ENCODE data around the gene NDN. TPM values are rescaled to one million over a fixed set of nuclear protein-coding genes. Genes with fewer than 3 reads are reported as not detected.

Gene NDN
- polyA plus RNA-seq, 1 donor from 2014 or later = 517 TPM

- no peaks in the 10 kb centered on the region for H3K27me3 ChIP-seq (ENCODE audit: insufficient read depth, low read depth, low read length)
- H3K9ac ChIP-seq (ENCODE audit: low read length) = no peak overlapping the region
- H3K27ac ChIP-seq (ENCODE audit: low read length) = no peak overlapping the region
- no peak overlapping the region for H2AFZ ChIP-seq (ENCODE audit: low read depth, low read length)
- H4K20me1 ChIP-seq (ENCODE audit: insufficient read depth) = no peaks in the 10 kb centered on the region
- H3K4me3 ChIP-seq (ENCODE audit: low read length) = no peak overlapping the region
- H3K36me3 ChIP-seq (ENCODE audit: insufficient read depth, low read length) = no peaks in the 10 kb centered on the region
- H3K4me2 ChIP-seq (ENCODE audit: low read length) = no peak overlapping the region
- no peaks in the 10 kb centered on the region for H3K9me2 ChIP-seq (ENCODE audit: insufficient read depth, low read length)
- TF ChIP-seq EZH2 (IDR thresholded peaks at IDR 0.05; ENCODE audit: borderline replicate concordance, insufficient read depth, low read length, poor library complexity, severe bottlenecking) (no peak), POLR2AphosphoS5 (IDR thresholded peaks at IDR 0.05) (no peak), REST (IDR thresholded peaks at IDR 0.05; ENCODE audit: borderline replicate concordance) (no peak), RAD21 (conservative IDR thresholded peaks at IDR 0.05) (no peak), EP300 (conservative IDR thresholded peaks at IDR 0.05; ENCODE audit: poor library complexity, severe bottlenecking) (no peak), CTCF (IDR thresholded peaks at IDR 0.05; ENCODE audit: poor library complexity, severe bottlenecking) (no peak), SMC3 (conservative IDR thresholded peaks at IDR 0.05; ENCODE audit: poor library complexity) (no peak), MXI1 (conservative IDR thresholded peaks at IDR 0.05; ENCODE audit: poor library complexity, severe bottlenecking) (no peak), TAF1 (IDR thresholded peaks at IDR 0.05; ENCODE audit: low read depth) (no peak)
- H3K9me3 ChIP-seq (ENCODE audit: low read length) = no peaks in the 10 kb centered on the region
- no peaks in the 10 kb centered on the region for H3K79me2 ChIP-seq (replicated peaks; ENCODE audit: insufficient read depth, low read length)
- no peaks in the 10 kb centered on the region for H3F3A ChIP-seq (ENCODE audit: insufficient read depth, low read length, poor library complexity, severe bottlenecking)
Observed at GRCh38 chr15:23695282-23695681, 8.2 kb upstream of the NDN start.

GRCh38 chr15:23694592-23694991 is 7.5 kb upstream of the NDN start:
- no peaks in the 10 kb centered on the region for H3K36me3 ChIP-seq (ENCODE audit: insufficient read depth, low read length)
- no peaks in the 10 kb centered on the region for H3K9me2 ChIP-seq (ENCODE audit: insufficient read depth, low read length)
- H3K27ac ChIP-seq (ENCODE audit: low read length) = no peak overlapping the region
- H3K79me2 ChIP-seq (replicated peaks; ENCODE audit: insufficient read depth, low read length) = no peaks in the 10 kb centered on the region
- no peaks in the 10 kb centered on the region for H3K9me3 ChIP-seq (ENCODE audit: low read length)
- H3F3A ChIP-seq (ENCODE audit: insufficient read depth, low read length, poor library complexity, severe bottlenecking) = no peaks in the 10 kb centered on the region
- no peak for TF ChIP-seq REST (IDR thresholded peaks at IDR 0.05; ENCODE audit: borderline replicate concordance)
- TF ChIP-seq MXI1 (conservative IDR thresholded peaks at IDR 0.05; ENCODE audit: poor library complexity, severe bottlenecking) = no peak
- TF ChIP-seq EZH2 (IDR thresholded peaks at IDR 0.05; ENCODE audit: borderline replicate concordance, insufficient read depth, low read length, poor library complexity, severe bottlenecking) = no peak
- no peak for TF ChIP-seq CTCF (IDR thresholded peaks at IDR 0.05; ENCODE audit: poor library complexity, severe bottlenecking)
- TF ChIP-seq POLR2AphosphoS5 (IDR thresholded peaks at IDR 0.05) = no peak
- TF ChIP-seq SMC3 (conservative IDR thresholded peaks at IDR 0.05; ENCODE audit: poor library complexity) = no peak
- TF ChIP-seq TAF1 (IDR thresholded peaks at IDR 0.05; ENCODE audit: low read depth) = no peak
- TF ChIP-seq RAD21 (conservative IDR thresholded peaks at IDR 0.05) = no peak
- no peak for TF ChIP-seq EP300 (conservative IDR thresholded peaks at IDR 0.05; ENCODE audit: poor library complexity, severe bottlenecking)
- H2AFZ ChIP-seq (ENCODE audit: low read depth, low read length) = no peak overlapping the region
- H3K4me3 ChIP-seq (ENCODE audit: low read length) = no peak overlapping the region
- H3K4me2 ChIP-seq (ENCODE audit: low read length) = no peak overlapping the region
- H3K9ac ChIP-seq (ENCODE audit: low read length) = no peak overlapping the region
- no peaks in the 10 kb centered on the region for H4K20me1 ChIP-seq (ENCODE audit: insufficient read depth)
- H3K27me3 ChIP-seq (ENCODE audit: insufficient read depth, low read depth, low read length) = no peaks in the 10 kb centered on the region
